DOHH2 (cell line): Measurements from ENCODE around the gene P4HB.

Experiments
- H3F3A ChIP-seq: fragments of 200-600 bp; sonication (generic), shearing (Covaris generic); 2 replicates; pipeline ENCODE4 v1.6.0; 2016; ENCODE audit warnings: antibody characterized with exemption, mild to moderate bottlenecking; ENCODE audit not compliant: control insufficient read depth, insufficient read depth
- H3K27ac ChIP-seq: fragments of 200-600 bp; sonication (generic); 2 replicates; pipeline ENCODE4 v1.5.1; 2014; ENCODE audit warnings: low read depth, mild to moderate bottlenecking, low read length, moderate library complexity
- H3K27me3 ChIP-seq: fragments of 200-600 bp; sonication (generic); 2 replicates; pipeline ENCODE4 v1.6.1; 2014; ENCODE audit warnings: mild to moderate bottlenecking, low read length, mixed read lengths; ENCODE audit not compliant: control insufficient read depth
- H3K36me3 ChIP-seq: fragments of 200-600 bp; sonication (generic); 2 replicates; pipeline ENCODE4 v1.6.1; 2014; ENCODE audit warnings: mild to moderate bottlenecking, low read length, moderate library complexity, mixed read lengths; ENCODE audit not compliant: control insufficient read depth
- H3K4me1 ChIP-seq: fragments of 200-600 bp; sonication (generic); 2 replicates; pipeline ENCODE4 v1.6.1; 2014; ENCODE audit warnings: mild to moderate bottlenecking, low read length, mixed read lengths; ENCODE audit not compliant: control insufficient read depth
- H3K4me2 ChIP-seq: fragments of 200-600 bp; sonication (generic); 2 replicates; pipeline ENCODE4 v1.6.0; 2014; ENCODE audit warnings: mild to moderate bottlenecking, low read length, moderate library complexity
- H3K4me3 ChIP-seq: fragments of 200-600 bp; sonication (generic); 2 replicates; pipeline ENCODE4 v1.5.1; 2014; ENCODE audit warnings: mild to moderate bottlenecking, low read length, mixed read lengths
- H3K79me2 ChIP-seq: fragments of 200-600 bp; sonication (generic); 2 replicates; pipeline ENCODE4 v1.6.1; 2014; ENCODE audit warnings: mild to moderate bottlenecking, low read length, mixed read lengths; ENCODE audit not compliant: control insufficient read depth
- H3K9me2 ChIP-seq: fragments of 200-600 bp; sonication (generic); replicated peaks from 2 replicates; pipeline ENCODE4 v1.6.1; 2014; ENCODE audit warnings: mild to moderate bottlenecking, low read length, mixed read lengths; ENCODE audit not compliant: control insufficient read depth
- H3K9me3 ChIP-seq: fragments of 200-600 bp; sonication (generic); 2 replicates; pipeline ENCODE4 v1.6.1; 2014; ENCODE audit warnings: antibody characterized with exemption, low read length, mixed read lengths; ENCODE audit not compliant: control insufficient read depth, insufficient read depth
- H4K20me1 ChIP-seq: fragments of 200-600 bp; sonication (generic); 2 replicates; pipeline ENCODE4 v1.6.0; 2014; ENCODE audit warnings: low read depth, mild to moderate bottlenecking, antibody characterized with exemption, low read length, moderate library complexity; ENCODE audit not compliant: control insufficient read depth, insufficient read depth
- EZH2phosphoT487 ChIP-seq: fragments of 200-600 bp; sonication (generic); IDR thresholded peaks from 2 replicates; pipeline ENCODE4 v1.6.1; 2017; ENCODE audit warnings: borderline replicate concordance, mild to moderate bottlenecking, antibody characterized with exemption, low read length, moderate library complexity, mixed read lengths
- TF ChIP-seq, protein P1 (sequence below): fragments of 200-600 bp; sonication (generic); IDR thresholded peaks from one replicate; pipeline ENCODE4 v1.5.1; 2014; ENCODE audit warnings: antibody characterized with exemption, mild to moderate bottlenecking, low read depth, low read length; ENCODE audit not compliant: poor library complexity, severe bottlenecking

Gene P4HB

DNA sequence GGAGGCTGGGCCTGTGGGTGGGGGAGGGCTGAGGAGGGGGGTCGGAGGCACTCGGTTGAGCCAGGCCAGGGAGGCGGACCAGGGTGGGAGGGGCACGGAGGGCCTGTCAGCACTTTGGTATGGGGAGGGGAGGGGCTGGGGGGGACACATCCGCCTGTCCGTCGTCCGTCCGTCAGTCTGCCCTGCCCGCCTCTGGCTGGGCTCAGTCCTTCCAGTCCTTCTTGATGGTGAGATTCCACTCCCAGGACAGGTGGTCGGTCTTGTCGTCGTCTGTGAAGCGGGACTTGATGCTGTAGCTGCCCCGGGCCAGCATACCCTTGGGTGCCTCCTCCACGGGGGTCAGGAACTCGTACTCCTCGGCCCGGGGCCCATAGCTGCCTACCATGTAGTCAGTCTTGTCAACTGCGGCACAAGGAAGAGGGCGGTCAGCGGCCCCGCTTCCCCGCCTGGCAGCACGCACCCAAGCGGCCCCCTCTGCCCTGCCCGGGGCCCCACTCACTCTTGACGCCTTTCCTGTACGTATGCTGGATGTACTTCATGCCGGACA, 8.4 kb upstream of the P4HB start:
- Histone ChIP-seq H3F3A (peaks cover 44% of the 10 kb centered on the region), H3K27me3 (no peaks in the 10 kb centered on the region), H3K4me3 (0 out of 2 replicates have a peak overlapping the region, but pooled peaks have one; percentile 97), H3K4me2 (peak overlapping the region; percentile 86), H4K20me1 (no peaks in the 10 kb centered on the region), H3K9me3 (no peaks in the 10 kb centered on the region), H3K9me2 (no peaks in the 10 kb centered on the region), H3K36me3 (peaks cover 76% of the 10 kb centered on the region), H3K27ac (no peak overlapping the region), H3K4me1 (peaks cover 59% of the 10 kb centered on the region), H3K79me2 (peaks cover 62% of the 10 kb centered on the region)
- no peak for TF ChIP-seq EZH2phosphoT487

DNA sequence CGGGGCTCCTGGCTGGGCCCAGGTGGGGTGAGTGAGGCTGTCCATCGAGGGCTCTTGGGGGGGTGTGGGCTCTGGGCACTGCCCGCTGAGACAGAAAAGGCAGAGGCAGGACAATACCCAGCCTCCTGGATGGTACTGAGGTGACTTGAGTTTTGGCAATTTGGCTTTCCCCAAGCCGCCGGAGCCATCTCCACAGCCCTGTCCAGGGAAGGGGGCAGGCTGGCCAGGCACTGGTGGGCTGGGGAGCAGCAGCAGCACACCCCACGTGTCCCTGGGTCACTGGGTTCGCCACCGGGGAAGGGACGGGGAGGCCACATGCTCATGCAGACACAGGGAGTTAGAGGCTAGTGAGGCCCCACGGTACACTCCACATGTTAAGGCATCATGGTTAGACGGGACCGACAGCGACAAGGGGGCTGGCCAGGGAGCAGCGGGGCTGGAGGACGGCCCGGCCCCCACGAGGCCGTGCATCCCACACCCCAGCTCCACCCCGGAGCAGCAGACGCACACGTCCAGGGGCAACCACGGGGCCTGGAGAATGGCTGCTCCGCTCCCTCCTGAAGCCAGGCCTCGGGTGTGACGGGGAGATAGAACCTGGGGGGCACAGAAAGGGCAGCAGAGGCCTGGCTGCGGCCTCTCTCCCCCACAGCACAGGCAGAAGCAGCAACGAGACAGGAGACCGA, 7.8 kb upstream of the P4HB start:
- no peaks in the 10 kb centered on the region for H3K27me3 ChIP-seq
- no peak overlapping the region for H3K4me3 ChIP-seq
- H3K36me3 ChIP-seq = peaks cover 81% of the 10 kb centered on the region
- no peak overlapping the region for H3K4me2 ChIP-seq
- peaks cover 59% of the 10 kb centered on the region for H3K4me1 ChIP-seq
- no peaks in the 10 kb centered on the region for H3K9me2 ChIP-seq
- 0 out of 2 replicates have a peak, but pooled peaks cover 4% of the 10 kb centered on the region for H4K20me1 ChIP-seq
- H3F3A ChIP-seq = peaks cover 40% of the 10 kb centered on the region
- TF ChIP-seq, protein P1, sequence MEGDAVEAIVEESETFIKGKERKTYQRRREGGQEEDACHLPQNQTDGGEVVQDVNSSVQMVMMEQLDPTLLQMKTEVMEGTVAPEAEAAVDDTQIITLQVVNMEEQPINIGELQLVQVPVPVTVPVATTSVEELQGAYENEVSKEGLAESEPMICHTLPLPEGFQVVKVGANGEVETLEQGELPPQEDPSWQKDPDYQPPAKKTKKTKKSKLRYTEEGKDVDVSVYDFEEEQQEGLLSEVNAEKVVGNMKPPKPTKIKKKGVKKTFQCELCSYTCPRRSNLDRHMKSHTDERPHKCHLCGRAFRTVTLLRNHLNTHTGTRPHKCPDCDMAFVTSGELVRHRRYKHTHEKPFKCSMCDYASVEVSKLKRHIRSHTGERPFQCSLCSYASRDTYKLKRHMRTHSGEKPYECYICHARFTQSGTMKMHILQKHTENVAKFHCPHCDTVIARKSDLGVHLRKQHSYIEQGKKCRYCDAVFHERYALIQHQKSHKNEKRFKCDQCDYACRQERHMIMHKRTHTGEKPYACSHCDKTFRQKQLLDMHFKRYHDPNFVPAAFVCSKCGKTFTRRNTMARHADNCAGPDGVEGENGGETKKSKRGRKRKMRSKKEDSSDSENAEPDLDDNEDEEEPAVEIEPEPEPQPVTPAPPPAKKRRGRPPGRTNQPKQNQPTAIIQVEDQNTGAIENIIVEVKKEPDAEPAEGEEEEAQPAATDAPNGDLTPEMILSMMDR = no peak
- TF ChIP-seq EZH2phosphoT487 = no peak
- no peak overlapping the region for H3K27ac ChIP-seq
- peaks cover 68% of the 10 kb centered on the region for H3K79me2 ChIP-seq
- no peaks in the 10 kb centered on the region for H3K9me3 ChIP-seq

DNA sequence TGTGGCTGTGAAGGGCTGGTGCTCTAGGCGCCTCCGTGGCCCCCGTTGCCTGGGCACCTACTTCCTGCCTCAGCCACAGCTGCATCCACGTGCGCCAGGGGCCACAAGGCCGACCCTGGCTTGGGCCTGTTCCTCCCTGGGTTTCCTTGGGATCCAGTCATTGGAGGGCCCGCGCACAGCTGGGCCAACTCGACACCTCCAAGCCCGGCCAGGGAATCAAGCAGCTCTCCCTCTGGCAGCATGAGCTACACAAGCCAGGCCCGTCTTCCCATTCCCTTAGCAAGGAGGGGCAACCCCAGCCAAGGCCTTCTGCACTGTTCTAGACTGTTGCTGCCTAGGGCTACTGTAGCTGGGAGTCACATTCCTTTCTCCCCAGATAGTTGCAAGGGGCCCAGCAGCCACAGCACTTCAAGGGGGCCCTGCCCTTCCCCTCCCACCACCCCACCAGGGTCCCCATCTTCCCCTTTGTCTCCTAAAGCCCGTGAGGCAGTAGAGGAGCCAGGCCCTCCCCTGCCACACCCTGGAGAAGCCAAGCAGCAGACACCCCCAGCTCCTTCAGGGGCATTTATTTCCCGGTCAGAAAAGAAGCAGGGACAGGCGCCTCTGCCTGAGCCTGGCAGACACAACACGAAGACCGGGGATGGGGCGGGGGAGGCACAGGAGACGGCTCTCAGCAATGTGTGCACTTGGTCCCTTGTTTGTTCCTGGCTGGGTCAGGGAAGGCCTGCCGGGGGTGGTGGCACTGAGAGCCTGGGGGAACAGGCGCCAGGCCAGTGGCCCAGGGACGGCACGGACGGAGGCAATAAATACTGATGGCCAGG, 7.0 kb upstream of the P4HB start:
- peaks cover 59% of the 10 kb centered on the region for H3K4me1 ChIP-seq
- peaks cover 83% of the 10 kb centered on the region for H3K36me3 ChIP-seq
- H4K20me1 ChIP-seq = 0 out of 2 replicates have a peak, but pooled peaks cover 5% of the 10 kb centered on the region
- H3K27me3 ChIP-seq = no peaks in the 10 kb centered on the region
- no peak overlapping the region for H3K4me3 ChIP-seq
- no peaks in the 10 kb centered on the region for H3K9me2 ChIP-seq
- H3K27ac ChIP-seq = peak overlapping the region; percentile 36
- H3K9me3 ChIP-seq = no peaks in the 10 kb centered on the region
- H3K79me2 ChIP-seq = peaks cover 68% of the 10 kb centered on the region
- no peak for TF ChIP-seq EZH2phosphoT487
- TF ChIP-seq, protein P1 = no peak
- peak overlapping the region; percentile 2; the same call in 1 of the 2 replicates for H3K4me2 ChIP-seq
- peaks cover 35% of the 10 kb centered on the region for H3F3A ChIP-seq
